ENCODE measurements around the gene POC1A. TPM values are rescaled to one million over a fixed set of nuclear protein-coding genes. Genes with fewer than 3 reads are reported as not detected.

The POC1A gene
- total and polyA plus RNA-seq, 9 of the 15 experiments (the other 6 are each of a cell fraction or from before 2014, with no cell fraction given) = 7.2 to 17.5 (median 12.1) TPM

DNA sequence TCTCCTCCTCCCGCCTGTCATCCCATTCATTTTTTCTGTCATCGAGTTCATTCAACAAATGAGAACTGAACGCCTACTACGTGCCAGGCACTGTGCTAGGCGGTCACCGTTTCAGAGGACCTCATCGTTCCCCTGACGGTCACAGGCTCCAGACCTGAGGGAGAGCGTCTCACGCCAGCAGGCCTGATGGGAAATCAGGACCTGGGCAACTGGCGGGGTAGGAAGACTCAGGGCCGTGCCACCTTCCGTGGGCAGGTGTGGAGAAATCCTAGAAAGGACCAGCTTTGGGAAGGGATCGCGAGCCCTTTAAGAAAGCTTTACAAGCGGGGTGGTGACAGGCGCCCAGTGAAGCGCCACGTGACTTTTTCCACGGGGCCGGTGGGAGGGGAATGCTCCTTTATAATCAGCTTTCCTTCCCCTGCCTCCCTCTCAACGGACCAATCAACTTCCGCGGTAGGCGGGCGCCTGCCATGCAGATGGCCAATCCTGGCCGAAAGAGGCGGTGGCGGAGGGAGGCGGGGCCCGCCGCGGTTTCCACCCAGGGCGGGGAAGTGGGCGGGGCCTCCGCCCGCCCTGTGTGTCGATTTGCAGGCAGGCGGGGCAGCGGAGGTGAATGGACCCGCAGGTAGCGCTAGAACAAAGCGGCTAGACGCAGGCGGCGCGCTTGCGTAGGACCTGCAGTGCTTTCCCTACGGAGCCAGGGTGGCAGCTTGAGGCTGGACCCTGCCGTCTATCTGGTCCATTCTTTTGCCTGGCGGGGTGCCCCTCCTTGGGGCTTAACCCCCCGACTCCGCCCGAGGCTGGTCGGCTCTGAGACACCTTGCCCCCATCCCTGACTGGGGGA, 97.0 kb downstream of the POC1A start (continued):
- TF ChIP-seq PATZ1 (CRISPR knock-in tag; IDR thresholded peaks at IDR 0.05; ENCODE audit: borderline replicate concordance) (no peak), ZBTB49 (CRISPR knock-in tag; IDR thresholded peaks at IDR 0.05; ENCODE audit: borderline replicate concordance) (no peak), HDAC2 (IDR thresholded peaks at IDR 0.05) (peak; percentile 75), ZNF212 (CRISPR knock-in tag; IDR thresholded peaks at IDR 0.05) (no peak), SIN3B (IDR thresholded peaks at IDR 0.05; ENCODE audit: low read depth) (no peak), GTF2A2 (tag; IDR thresholded peaks at IDR 0.05) (no peak), THRAP3 (IDR thresholded peaks at IDR 0.05; ENCODE audit: borderline replicate concordance) (no peak), TCF7L2 (IDR thresholded peaks at IDR 0.05; ENCODE audit: low read depth, low read length) (no peak), ZNF76 (CRISPR knock-in tag; IDR thresholded peaks at IDR 0.05; ENCODE audit: borderline replicate concordance) (no peak), ARID3A (IDR thresholded peaks at IDR 0.05; ENCODE audit: borderline replicate concordance, low read depth, low read length) (no peak), RB1 (IDR thresholded peaks at IDR 0.05; ENCODE audit: low read depth) (peak; percentile 14; the same call in 1 of the 2 replicates), MYC (IDR thresholded peaks at IDR 0.05; ENCODE audit: low read depth, low read length) (peak; percentile 67), MYC (CRISPR knock-in tag; IDR thresholded peaks at IDR 0.05; ENCODE audit: borderline replicate concordance, low read depth) (no peak), TSC22D4 (tag; IDR thresholded peaks at IDR 0.05) (no peak), HDAC1 (IDR thresholded peaks at IDR 0.05) (peak in 1 of 2 experiments; percentile 63; a peak in 1 of 4 replicates), HMG20B (CRISPR knock-in tag; IDR thresholded peaks at IDR 0.05) (no peak), NELFE (IDR thresholded peaks at IDR 0.05; ENCODE audit: insufficient read depth, insufficient read length) (no peak), CTBP1 (IDR thresholded peaks at IDR 0.05; ENCODE audit: borderline replicate concordance) (0 out of 2 replicates have a peak, but pooled peaks have one; percentile 25)
- TF ChIP-seq, protein P1, sequence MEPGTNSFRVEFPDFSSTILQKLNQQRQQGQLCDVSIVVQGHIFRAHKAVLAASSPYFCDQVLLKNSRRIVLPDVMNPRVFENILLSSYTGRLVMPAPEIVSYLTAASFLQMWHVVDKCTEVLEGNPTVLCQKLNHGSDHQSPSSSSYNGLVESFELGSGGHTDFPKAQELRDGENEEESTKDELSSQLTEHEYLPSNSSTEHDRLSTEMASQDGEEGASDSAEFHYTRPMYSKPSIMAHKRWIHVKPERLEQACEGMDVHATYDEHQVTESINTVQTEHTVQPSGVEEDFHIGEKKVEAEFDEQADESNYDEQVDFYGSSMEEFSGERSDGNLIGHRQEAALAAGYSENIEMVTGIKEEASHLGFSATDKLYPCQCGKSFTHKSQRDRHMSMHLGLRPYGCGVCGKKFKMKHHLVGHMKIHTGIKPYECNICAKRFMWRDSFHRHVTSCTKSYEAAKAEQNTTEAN (CRISPR knock-in tag; IDR thresholded peaks at IDR 0.05) = no peak

Measured in K562 (cell line).